Loucy (cell line): ENCODE data around the gene NEDD4L.

Experiments used
- CTCF ChIP-seq: fragments of 200-600 bp; sonication (generic); conservative IDR thresholded peaks from 2 replicates; pipeline ENCODE4 v1.5.1; 2014; ENCODE audit warnings: mild to moderate bottlenecking, antibody characterized with exemption, low read length
- EZH2phosphoT487 ChIP-seq: fragments of 200-600 bp; IDR thresholded peaks from 2 replicates; pipeline ENCODE4 v1.6.1; 2018; ENCODE audit warnings: antibody characterized with exemption, mild to moderate bottlenecking, moderate library complexity, borderline replicate concordance

GRCh38 chr18:58069099-58069498, 25.1 kb downstream of the NEDD4L start:
- TF ChIP-seq CTCF (no peak), EZH2phosphoT487 (no peak)
